G401 (cell line): Measurements from ENCODE around the gene TTC23L. TPM values are rescaled to one million over a fixed set of nuclear protein-coding genes. Genes with fewer than 3 reads are reported as not detected.

Source experiments
- DNase-seq: peaks from one replicate; pipeline ENCODE4 v3.0.0-alpha.2; 2015; ENCODE audit warnings: low spot score
- in situ Hi-C: cut with HindIII; loops from 2 replicates; pipeline ENCODE4 v1.10.0; 2016; ENCODE audit warnings: low sequenced_read_pairs, mixed read lengths
- total RNA-seq: library from RNA; depleted of rRNA; stranded (reverse); fragments of >200 nt; shearing (Covaris generic); gene quantifications from 2 replicates; pipeline ENCODE4 v1.2.3, GENCODE V29; 2014; rRNA removed

The TTC23L gene
- total RNA-seq, 1 experiment from 2014 or later = not detected

- DNase-seq = no peak
- in situ Hi-C loops = no loop called here
These were observed 103.0 kb downstream of the TTC23L start for GRCh38 chr5:34941936-34942335.

- DNase-seq = no peak
- in situ Hi-C loops = no loop called here
These were observed 105.1 kb downstream of the TTC23L start for GRCh38 chr5:34944044-34944443.

- DNase-seq = no peak
- in situ Hi-C loops = no loop called here
These were observed 105.6 kb downstream of the TTC23L start for GRCh38 chr5:34944460-34945047.

Other genes with a start within 250 kb of the TTC23L start
- gene RAI14, start 182.8 kb upstream of the TTC23L start, total RNA-seq = 20.0 and 25.5 TPM in 2 replicates
- 35.3 and 38.9 TPM in 2 replicates for gene RAD1, start 76.3 kb downstream of the TTC23L start, total RNA-seq
- 64.2 and 66.5 TPM in 2 replicates for gene BRIX1, start 76.5 kb downstream of the TTC23L start, total RNA-seq
- gene DNAJC21, start 90.4 kb downstream of the TTC23L start, total RNA-seq = 10.1 and 16.3 TPM in 2 replicates
- not detected in 2 replicates for gene AGXT2, start 208.8 kb downstream of the TTC23L start, total RNA-seq